HL-60 (cell line): ENCODE data around the gene ZNF385D.

Experiments used
- DNase-seq, 2 experiments: peaks; one replicate each; pipeline ENCODE4 v3.0.0-alpha.2; 2010 to 2020; ENCODE audit warnings: low read depth in 1 of 2, low spot score in 1 of 2
- H3K27ac ChIP-seq: fragments of 250-450 bp; sonication (Bioruptor Pico); replicated peaks from 2 replicates; pipeline ENCODE4 v1.5.1; 2020; ENCODE audit warnings: mild to moderate bottlenecking, moderate library complexity
- H3K27me3 ChIP-seq: fragments of 250-450 bp; sonication (Bioruptor Pico); 2 replicates; pipeline ENCODE4 v1.5.1; 2021; ENCODE audit warnings: mild to moderate bottlenecking, moderate library complexity; ENCODE audit not compliant: insufficient read depth, poor library complexity, severe bottlenecking
- H3K4me3 ChIP-seq: replicated peaks from 2 replicates; pipeline ENCODE4 v1.5.1; 2011; ENCODE audit warnings: mild to moderate bottlenecking, control low read depth, low read length; ENCODE audit not compliant: insufficient read depth
- CTCF ChIP-seq: IDR thresholded peaks from one replicate; pipeline ENCODE4 v1.5.1; 2011; ENCODE audit warnings: low read length, control low read depth, inconsistent platforms; ENCODE audit not compliant: insufficient read depth
- GABPA ChIP-seq: IDR thresholded peaks from 2 replicates; pipeline ENCODE4 v1.6.1; 2012; ENCODE audit warnings: low read depth
- POLR2AphosphoS5 ChIP-seq: IDR thresholded peaks from 2 replicates; pipeline ENCODE4 v1.6.1; 2012; ENCODE audit warnings: low read depth
- REST ChIP-seq: IDR thresholded peaks from 2 replicates; pipeline ENCODE4 v1.6.1; 2012; ENCODE audit warnings: low read depth; ENCODE audit not compliant: insufficient replicate concordance
- SPI1 ChIP-seq: IDR thresholded peaks from 2 replicates; pipeline ENCODE4 v1.6.1; 2012; ENCODE audit warnings: low read depth, mild to moderate bottlenecking, borderline replicate concordance

The ZNF385D gene

GRCh38 chr3:21434310-21434709, 316.7 kb downstream of the ZNF385D start:
- H3K4me3 ChIP-seq: no peak overlapping the region
- TF ChIP-seq REST (no peak), POLR2AphosphoS5 (no peak), CTCF (no peak), GABPA (no peak), SPI1 (no peak)
- DNase-seq: no peak
- H3K27me3 ChIP-seq: no peaks in the 10 kb centered on the region
- H3K27ac ChIP-seq: no peak overlapping the region

- DNase-seq: no peak
- Histone ChIP-seq H3K4me3 (no peak overlapping the region), H3K27me3 (no peaks in the 10 kb centered on the region), H3K27ac (no peak overlapping the region)
- TF ChIP-seq CTCF (no peak), POLR2AphosphoS5 (no peak), GABPA (no peak), SPI1 (no peak), REST (no peak)
These were observed 317.3 kb downstream of the ZNF385D start for GRCh38 chr3:21433751-21434150.

GRCh38 chr3:21426920-21427319, 324.1 kb downstream of the ZNF385D start:
- Histone ChIP-seq H3K4me3 (no peak overlapping the region), H3K27me3 (no peaks in the 10 kb centered on the region), H3K27ac (no peak overlapping the region)
- DNase-seq: no peak
- TF ChIP-seq POLR2AphosphoS5 (no peak), SPI1 (no peak), CTCF (no peak), GABPA (no peak), REST (no peak)
